Breast epithelium (tissue), 4 donors: ENCODE data around the gene SSU72. TPM values are rescaled to one million over a fixed set of nuclear protein-coding genes. Genes with fewer than 3 reads are reported as not detected.
"Not testable (repeated sequence)": the region's sequence is repeated elsewhere in the genome, so short reads cannot be mapped to it uniquely, and the experiment has no call there.

ENCODE experiments used
- DNase-seq, 2 donors: peaks; one replicate each; pipeline ENCODE4 v3.0.0-alpha.2; 2019; ENCODE audit warnings: low spot score in 2 of 2
- H3K27ac ChIP-seq, 2 donors: fragments of 200-600 bp; sonication (generic) in 1 of 2; one replicate each; pipeline ENCODE4 v1.5.1; 2016 to 2019; ENCODE audit warnings: mild to moderate bottlenecking in 1 of 2
- H3K27me3 ChIP-seq, 2 donors: fragments of 200-600 bp; sonication (generic) in 1 of 2; one replicate each; pipeline versions ENCODE4 v1.5.1 to v1.6.0; 2017 to 2019; ENCODE audit warnings: control low read depth in 1 of 2, mild to moderate bottlenecking in 1 of 2
- H3K36me3 ChIP-seq: fragments of 200-600 bp; one replicate; pipeline ENCODE4 v1.5.1; 2019
- H3K4me1 ChIP-seq, 2 donors: fragments of 200-600 bp; sonication (generic); one replicate each; pipeline ENCODE4 v1.5.1; 2016 to 2019; ENCODE audit warnings: control low read depth in 1 of 2
- H3K4me3 ChIP-seq, 3 donors: fragments of 200-600 bp; sonication (generic); 1 replicate in 2 of 3; 2 replicates in 1 of 3; pipeline ENCODE4 v1.5.1; 2016 to 2019; ENCODE audit warnings: mild to moderate bottlenecking in 3 of 3, moderate library complexity in 2 of 3
- H3K9me3 ChIP-seq, 2 donors: fragments of 200-600 bp; sonication (generic) in 1 of 2; one replicate each; pipeline ENCODE4 v1.5.1; 2016 to 2019; ENCODE audit warnings: control low read depth in 1 of 2
- POLR2A ChIP-seq: fragments of 450-650 bp; IDR thresholded peaks from one replicate; pipeline ENCODE4 v1.6.1; 2016; ENCODE audit warnings: antibody characterized with exemption, mild to moderate bottlenecking, moderate library complexity
- POLR2AphosphoS5 ChIP-seq, 3 donors: sonication (generic); formaldehyde crosslinking; IDR thresholded peaks; one replicate each; pipeline ENCODE4 v1.6.1; 2017; ENCODE audit warnings: antibody characterized with exemption in 3 of 3
- intact Hi-C: fragments of 100-400 bp; cut with DNase I; formaldehyde crosslinking; loops from one replicate; pipeline ENCODE4 v1.15.1; 2023; ENCODE audit warnings: low total_unique reads
- total RNA-seq, 3 donors: library from RNA; depleted of rRNA; stranded (reverse); fragments of >200 nt; gene quantifications; one replicate each; pipeline ENCODE4 v1.1.0, GENCODE V29; 2016
- TF ChIP-seq, protein P1 (sequence below), 3 donors: fragments of 450-650 bp; IDR thresholded peaks; one replicate each; pipeline ENCODE4 v1.5.1; 2016 to 2017; ENCODE audit warnings: antibody characterized with exemption in 3 of 3, mild to moderate bottlenecking in 3 of 3, moderate library complexity in 3 of 3

SSU72 gene
- total RNA-seq, 3 donors from 2014 or later = 100 to 125 (median 114) TPM

DNA sequence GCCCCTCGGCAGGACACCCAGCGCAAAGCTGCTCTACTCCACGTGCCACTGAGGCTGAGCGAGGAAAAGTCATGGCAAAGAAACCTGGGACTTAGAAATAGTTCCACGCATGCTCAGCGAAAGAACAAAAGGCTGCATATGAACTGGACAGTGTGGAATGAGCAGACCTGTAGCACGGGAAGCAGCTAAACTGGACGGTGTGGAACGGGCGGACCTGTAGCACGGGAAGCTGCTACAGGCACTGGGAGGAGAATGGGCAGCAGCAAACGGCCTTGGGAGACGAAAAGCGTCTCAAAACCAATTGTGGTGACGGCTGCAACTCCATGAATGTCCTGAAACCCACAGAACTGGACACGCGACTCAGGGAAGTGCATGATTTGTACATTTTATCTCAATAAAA, 15.6 kb downstream of the SSU72 start:
- no peaks in the 10 kb centered on the region for H3K36me3 ChIP-seq
- H3K4me1 ChIP-seq = no peaks in the 10 kb centered on the region
- no peak for DNase-seq
- TF ChIP-seq POLR2AphosphoS5 (IDR thresholded peaks at IDR 0.05) (no peak), POLR2A (no peak)
- TF ChIP-seq, protein P1, sequence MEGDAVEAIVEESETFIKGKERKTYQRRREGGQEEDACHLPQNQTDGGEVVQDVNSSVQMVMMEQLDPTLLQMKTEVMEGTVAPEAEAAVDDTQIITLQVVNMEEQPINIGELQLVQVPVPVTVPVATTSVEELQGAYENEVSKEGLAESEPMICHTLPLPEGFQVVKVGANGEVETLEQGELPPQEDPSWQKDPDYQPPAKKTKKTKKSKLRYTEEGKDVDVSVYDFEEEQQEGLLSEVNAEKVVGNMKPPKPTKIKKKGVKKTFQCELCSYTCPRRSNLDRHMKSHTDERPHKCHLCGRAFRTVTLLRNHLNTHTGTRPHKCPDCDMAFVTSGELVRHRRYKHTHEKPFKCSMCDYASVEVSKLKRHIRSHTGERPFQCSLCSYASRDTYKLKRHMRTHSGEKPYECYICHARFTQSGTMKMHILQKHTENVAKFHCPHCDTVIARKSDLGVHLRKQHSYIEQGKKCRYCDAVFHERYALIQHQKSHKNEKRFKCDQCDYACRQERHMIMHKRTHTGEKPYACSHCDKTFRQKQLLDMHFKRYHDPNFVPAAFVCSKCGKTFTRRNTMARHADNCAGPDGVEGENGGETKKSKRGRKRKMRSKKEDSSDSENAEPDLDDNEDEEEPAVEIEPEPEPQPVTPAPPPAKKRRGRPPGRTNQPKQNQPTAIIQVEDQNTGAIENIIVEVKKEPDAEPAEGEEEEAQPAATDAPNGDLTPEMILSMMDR (IDR thresholded peaks at IDR 0.05) = no peak
- no peaks in the 10 kb centered on the region for H3K9me3 ChIP-seq
- no peaks in the 10 kb centered on the region for H3K27me3 ChIP-seq
- H3K27ac ChIP-seq = no peak overlapping the region
- no peak overlapping the region for H3K4me3 ChIP-seq
- intact Hi-C loops = no loop called here

DNA sequence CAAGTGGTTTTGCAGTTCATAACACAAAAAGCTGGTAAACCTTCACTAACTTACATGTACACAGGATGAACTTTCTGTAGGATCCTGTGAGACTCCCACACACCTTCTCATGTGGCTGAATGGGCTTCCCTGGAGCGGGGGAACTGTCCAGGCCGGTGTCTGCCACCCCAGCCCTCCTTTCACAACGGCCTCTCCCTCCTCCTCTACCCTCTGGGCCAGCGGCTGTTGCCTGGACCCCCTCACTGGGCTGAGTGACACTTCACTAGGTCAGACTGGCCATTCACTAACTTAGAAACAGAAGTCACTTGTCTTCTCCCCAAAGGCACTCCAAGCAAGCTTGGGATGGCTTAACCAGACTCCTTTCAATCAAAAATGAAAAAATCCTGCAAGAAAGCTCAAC, 16.1 kb downstream of the SSU72 start:
- H3K36me3 ChIP-seq = no peaks in the 10 kb centered on the region
- TF ChIP-seq POLR2A (no peak), POLR2AphosphoS5 (IDR thresholded peaks at IDR 0.05) (no peak)
- TF ChIP-seq, protein P1 (IDR thresholded peaks at IDR 0.05) = no peak
- intact Hi-C loops = no loop called here
- H3K27me3 ChIP-seq = no peaks in the 10 kb centered on the region
- no peak for DNase-seq
- H3K27ac ChIP-seq = no peak overlapping the region
- H3K4me3 ChIP-seq = no peak overlapping the region
- H3K4me1 ChIP-seq = no peaks in the 10 kb centered on the region
- H3K9me3 ChIP-seq = no peaks in the 10 kb centered on the region

- H3K27ac ChIP-seq, intact Hi-C loops, H3K4me3 ChIP-seq, H3K4me1 ChIP-seq, H3K27me3 ChIP-seq, H3K36me3 ChIP-seq, DNase-seq, H3K9me3 ChIP-seq: not testable (repeated sequence)
These were observed 17.0 kb downstream of the SSU72 start for GRCh38 chr1:1557688-1558087.

GRCh38 chr1:1556961-1557360, 17.7 kb downstream of the SSU72 start:
- H3K27me3 ChIP-seq, H3K36me3 ChIP-seq, intact Hi-C loops, H3K27ac ChIP-seq, H3K9me3 ChIP-seq, DNase-seq, H3K4me1 ChIP-seq, H3K4me3 ChIP-seq: not testable (repeated sequence)

GRCh38 chr1:1556505-1556904, 18.2 kb downstream of the SSU72 start:
- Histone ChIP-seq H3K4me3 (no peak overlapping the region), H3K27me3 (no peaks in the 10 kb centered on the region), H3K4me1 (no peaks in the 10 kb centered on the region), H3K27ac (no peak overlapping the region), H3K36me3 (no peaks in the 10 kb centered on the region), H3K9me3 (no peaks in the 10 kb centered on the region)
- no peak for DNase-seq
- no peak for TF ChIP-seq POLR2A
- no peak for TF ChIP-seq POLR2AphosphoS5 (IDR thresholded peaks at IDR 0.05)
- TF ChIP-seq, protein P1 (IDR thresholded peaks at IDR 0.05) = no peak
- intact Hi-C loops = no loop called here

GRCh38 chr1:1554926-1555915, 19.4 kb downstream of the SSU72 start:
- H3K4me1 ChIP-seq = no peaks in the 10 kb centered on the region
- H3K9me3 ChIP-seq = no peaks in the 10 kb centered on the region
- H3K4me3 ChIP-seq = no peak overlapping the region
- no peak for DNase-seq
- peak overlapping the region in 1 of 2 donors; percentile 25 for H3K27ac ChIP-seq
- no peaks in the 10 kb centered on the region for H3K27me3 ChIP-seq
- TF ChIP-seq POLR2A = no peak
- TF ChIP-seq, protein P1 (IDR thresholded peaks at IDR 0.05) = no peak
- no peak for TF ChIP-seq POLR2AphosphoS5 (IDR thresholded peaks at IDR 0.05)
- intact Hi-C loops = no loop called here
- H3K36me3 ChIP-seq = no peaks in the 10 kb centered on the region
